Measurements from ENCODE around the gene COPS3.

DNA sequence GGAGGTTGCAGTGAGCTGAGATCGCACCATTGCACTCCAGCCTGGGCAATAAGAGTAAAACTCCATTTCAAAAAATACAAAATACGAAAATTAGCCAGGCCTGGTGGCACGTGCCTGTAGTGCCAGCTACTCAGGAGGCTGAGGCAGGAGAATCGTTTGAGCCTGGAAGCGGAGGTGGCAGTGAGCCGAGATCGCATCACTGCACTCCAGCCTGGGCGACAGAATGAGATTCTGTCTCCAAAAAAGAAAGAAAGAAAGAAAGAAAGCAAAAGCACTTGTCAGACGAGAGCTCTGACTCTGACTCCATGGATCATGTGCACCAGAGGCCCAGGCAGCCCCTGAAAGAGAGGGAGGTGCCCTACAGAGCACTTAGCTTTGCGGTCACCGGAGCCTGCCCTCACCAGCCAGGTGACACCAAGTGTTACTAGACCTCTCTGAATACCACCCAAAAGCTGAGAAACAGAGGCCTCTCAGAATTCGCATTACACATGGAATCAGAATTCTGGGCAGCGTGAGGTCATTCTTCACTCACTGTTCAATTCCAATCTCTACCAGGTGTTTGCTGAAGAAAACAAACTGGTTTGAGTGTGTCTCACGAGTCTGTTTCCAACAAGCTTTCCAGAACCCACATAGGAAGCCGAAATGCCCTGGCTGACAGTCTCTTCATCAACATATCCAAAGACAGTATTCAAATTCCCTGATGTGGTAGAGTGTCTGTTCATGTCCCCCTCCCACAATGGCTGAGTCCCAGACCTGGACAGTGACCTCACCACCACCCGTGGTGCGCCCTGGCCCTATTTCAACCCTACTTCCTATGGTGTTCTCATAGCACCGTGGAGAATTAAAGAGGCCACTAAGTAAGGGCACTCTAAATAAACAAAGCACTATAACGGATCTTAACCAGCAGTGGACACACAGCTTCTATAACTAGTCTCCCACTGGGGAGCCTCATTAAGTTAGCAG, 45.6 kb downstream of the COPS3 start:
- TF ChIP-seq, protein P1, sequence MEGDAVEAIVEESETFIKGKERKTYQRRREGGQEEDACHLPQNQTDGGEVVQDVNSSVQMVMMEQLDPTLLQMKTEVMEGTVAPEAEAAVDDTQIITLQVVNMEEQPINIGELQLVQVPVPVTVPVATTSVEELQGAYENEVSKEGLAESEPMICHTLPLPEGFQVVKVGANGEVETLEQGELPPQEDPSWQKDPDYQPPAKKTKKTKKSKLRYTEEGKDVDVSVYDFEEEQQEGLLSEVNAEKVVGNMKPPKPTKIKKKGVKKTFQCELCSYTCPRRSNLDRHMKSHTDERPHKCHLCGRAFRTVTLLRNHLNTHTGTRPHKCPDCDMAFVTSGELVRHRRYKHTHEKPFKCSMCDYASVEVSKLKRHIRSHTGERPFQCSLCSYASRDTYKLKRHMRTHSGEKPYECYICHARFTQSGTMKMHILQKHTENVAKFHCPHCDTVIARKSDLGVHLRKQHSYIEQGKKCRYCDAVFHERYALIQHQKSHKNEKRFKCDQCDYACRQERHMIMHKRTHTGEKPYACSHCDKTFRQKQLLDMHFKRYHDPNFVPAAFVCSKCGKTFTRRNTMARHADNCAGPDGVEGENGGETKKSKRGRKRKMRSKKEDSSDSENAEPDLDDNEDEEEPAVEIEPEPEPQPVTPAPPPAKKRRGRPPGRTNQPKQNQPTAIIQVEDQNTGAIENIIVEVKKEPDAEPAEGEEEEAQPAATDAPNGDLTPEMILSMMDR (IDR thresholded peaks at IDR 0.05) = no peak
- TF ChIP-seq POLR2AphosphoS5 (IDR thresholded peaks at IDR 0.05; ENCODE audit: insufficient read depth in 1 of 2, low read depth in 1 of 2) (no peak), POLR2A (IDR thresholded peaks at IDR 0.05) (no peak)
